VCaP (cell line): ENCODE data around the gene ZNF488.
A peak's percentile ranks its signal among the peaks of the same experiment; 100 is the strongest.

Experiments
- H3K27ac ChIP-seq: fragments of 450-650 bp; 2 replicates; pipeline ENCODE4 v1.5.1; 2017
- TF ChIP-seq, protein P1 (sequence below): fragments of 450-650 bp; conservative IDR thresholded peaks from 2 replicates; pipeline ENCODE4 v1.5.1; 2017; ENCODE audit warnings: mild to moderate bottlenecking, moderate library complexity

Gene ZNF488, protein sequence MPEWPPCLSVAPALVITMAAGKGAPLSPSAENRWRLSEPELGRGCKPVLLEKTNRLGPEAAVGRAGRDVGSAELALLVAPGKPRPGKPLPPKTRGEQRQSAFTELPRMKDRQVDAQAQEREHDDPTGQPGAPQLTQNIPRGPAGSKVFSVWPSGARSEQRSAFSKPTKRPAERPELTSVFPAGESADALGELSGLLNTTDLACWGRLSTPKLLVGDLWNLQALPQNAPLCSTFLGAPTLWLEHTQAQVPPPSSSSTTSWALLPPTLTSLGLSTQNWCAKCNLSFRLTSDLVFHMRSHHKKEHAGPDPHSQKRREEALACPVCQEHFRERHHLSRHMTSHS

DNA sequence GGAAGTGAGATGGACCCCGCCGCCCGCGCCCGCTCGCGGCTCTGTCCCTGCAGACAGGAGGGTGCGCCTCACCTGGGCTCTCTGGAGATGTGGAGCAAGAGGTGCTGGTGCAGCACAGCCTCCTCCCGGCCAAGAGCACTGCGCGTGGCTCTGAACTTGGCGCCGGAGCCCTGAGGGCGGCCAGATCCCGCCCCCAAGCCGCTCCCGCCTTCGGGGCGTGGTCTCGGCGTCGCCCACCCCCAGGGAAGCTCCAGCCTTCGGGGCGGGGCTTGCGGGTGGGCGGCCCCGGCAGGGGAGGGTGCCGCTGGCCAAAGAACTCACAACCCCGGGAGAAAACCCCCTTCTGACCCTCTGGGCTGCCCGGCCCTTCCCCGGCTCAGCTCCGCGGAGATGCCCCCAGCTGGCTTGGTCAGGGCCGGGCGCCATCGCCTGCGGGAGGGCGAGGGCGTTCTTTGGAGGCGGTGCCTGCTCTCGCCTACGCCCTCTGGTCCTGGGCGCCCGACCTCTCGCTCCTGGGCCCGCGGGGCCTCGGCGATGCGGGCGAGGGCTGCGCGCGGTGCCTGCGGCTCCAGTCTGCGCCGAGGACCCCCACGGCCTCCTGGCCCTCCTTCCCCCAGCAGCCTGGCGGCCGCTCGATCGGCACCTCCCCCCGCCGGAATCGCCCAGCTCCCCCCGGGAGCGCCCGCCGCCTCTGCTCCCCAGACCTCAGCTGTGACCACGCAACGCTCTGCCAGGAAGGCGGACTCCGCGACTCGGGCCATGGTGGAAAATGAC is at the start of gene ZNF488:
Gene ZNF488 (minus strand): TSS at position 146 of the 774 bp plus-strand sequence. CDS start 15,464 bp downstream, outside the sequence.
- peak within 1 kb of the TSS; percentile 47; the same call in 1 of the 2 replicates for H3K27ac ChIP-seq
- TF ChIP-seq, protein P1, sequence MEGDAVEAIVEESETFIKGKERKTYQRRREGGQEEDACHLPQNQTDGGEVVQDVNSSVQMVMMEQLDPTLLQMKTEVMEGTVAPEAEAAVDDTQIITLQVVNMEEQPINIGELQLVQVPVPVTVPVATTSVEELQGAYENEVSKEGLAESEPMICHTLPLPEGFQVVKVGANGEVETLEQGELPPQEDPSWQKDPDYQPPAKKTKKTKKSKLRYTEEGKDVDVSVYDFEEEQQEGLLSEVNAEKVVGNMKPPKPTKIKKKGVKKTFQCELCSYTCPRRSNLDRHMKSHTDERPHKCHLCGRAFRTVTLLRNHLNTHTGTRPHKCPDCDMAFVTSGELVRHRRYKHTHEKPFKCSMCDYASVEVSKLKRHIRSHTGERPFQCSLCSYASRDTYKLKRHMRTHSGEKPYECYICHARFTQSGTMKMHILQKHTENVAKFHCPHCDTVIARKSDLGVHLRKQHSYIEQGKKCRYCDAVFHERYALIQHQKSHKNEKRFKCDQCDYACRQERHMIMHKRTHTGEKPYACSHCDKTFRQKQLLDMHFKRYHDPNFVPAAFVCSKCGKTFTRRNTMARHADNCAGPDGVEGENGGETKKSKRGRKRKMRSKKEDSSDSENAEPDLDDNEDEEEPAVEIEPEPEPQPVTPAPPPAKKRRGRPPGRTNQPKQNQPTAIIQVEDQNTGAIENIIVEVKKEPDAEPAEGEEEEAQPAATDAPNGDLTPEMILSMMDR, result 0 out of 2 replicates have a peak, but pooled peaks have one; percentile 3

DNA sequence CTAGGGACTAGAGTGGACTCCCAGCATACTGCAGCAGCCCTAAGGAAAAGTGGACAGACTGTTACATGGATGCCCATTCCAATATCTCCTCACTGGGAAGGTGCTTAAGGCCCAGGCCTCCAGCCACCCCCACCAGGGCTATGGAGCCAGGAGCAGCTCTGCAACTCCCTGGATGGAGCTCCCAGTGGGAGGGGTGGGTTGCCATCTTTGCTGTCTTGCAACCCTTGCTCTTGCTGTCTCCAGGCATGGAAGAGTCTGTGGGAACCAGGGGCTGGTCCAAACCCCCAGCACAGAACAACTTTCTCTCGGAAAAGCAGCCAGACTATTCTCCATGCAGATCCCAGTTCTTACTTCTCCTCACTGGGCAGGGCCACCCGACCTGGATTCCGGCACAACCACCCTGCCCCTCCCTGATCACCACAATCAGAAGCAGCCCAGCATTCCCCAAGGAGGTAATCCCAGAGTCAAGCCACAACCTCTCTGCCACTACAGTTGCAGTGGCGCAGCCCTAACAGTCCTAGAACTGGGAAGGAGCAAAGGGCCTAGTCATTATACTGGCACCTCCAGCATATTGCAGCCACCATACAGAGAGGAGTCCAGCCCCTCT is 41.8 kb upstream of the ZNF488 start:
- TF ChIP-seq, protein P1, result no peak

DNA sequence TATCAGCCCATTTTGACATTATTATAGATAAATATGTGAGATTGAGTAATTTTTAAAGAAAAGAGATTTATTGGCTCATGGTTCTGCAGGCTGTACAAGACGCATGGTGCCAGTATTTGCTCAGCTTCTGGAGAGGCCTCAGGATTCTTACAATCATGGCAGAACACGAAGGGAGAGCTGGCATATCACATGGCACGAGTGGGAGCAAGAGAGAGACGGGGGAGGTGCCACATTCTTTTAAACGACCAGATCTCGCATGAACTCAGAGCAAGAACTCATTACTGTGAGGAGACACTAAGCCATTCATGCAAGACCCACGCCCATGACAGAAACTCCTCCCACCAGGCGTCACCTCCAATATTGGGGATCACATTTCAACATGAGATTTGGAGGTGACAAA is 40.1 kb upstream of the ZNF488 start:
- TF ChIP-seq, protein P1, result no peak
- H3K27ac ChIP-seq, result no peak overlapping the region

More for the DNA sequence above, 41.8 kb upstream of the ZNF488 start:
- no peak overlapping the region for H3K27ac ChIP-seq

DNA sequence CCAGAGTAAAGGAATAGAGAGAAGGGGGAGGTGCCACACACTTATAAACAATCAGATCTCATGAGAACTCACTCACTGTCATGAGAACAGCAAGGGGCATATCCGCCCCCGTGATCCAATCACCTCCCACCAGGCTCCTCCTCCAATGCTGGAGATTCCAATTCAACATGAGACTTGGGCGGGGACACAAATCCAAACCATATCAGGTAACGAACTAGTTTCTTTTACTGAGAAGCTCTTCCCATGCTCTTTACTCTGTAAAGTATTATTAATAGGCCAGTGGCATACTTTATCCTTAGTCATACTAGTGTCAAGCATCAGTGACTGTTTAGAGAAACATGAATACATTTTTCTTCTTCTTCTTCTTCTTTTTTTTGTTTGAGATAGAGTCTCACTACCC is 39.4 kb upstream of the ZNF488 start:
- no peak overlapping the region for H3K27ac ChIP-seq
- TF ChIP-seq, protein P1, result no peak

DNA sequence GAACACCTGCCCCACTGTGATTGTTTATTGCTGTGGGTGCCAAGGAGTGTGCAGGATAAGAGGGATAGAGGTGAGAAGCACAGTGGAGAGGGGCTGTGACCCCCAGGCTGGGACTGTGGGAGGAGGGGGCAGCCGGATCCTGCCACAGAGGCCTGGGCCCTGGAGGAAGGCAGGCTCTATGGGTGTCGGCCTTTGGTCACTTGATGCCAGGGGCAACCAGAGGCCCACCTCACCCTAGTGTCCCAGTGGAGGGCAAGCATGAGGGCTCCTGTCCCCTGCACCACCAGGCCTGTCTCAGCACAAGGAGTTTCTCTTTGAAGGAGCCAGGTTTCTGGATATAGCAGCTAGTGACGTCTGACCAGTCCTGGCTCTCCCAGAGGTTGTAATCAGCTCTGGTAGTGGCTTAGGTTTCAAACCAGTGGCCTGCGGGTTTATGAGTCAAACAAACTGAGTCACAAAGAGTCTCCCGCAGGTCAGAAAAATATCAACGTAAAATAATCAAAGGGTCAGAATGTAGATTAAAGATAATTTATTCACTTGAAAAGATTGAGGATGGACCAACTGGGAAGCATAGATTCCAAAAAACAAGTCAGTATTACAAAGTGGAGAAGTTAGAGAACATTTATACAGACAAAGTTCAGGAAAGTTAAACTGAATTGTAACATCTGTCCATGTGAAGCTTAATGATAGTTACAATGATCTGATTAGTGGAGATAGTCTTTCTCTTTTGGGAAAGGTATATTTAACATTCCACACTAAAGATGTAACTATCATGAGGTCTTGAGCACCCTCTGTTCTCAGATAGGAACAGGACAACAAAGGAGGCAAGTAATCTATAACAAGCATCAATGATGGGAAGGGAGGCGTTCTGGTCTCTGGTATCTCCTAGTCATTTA is 37.2 kb upstream of the ZNF488 start:
- TF ChIP-seq, protein P1, result no peak

DNA sequence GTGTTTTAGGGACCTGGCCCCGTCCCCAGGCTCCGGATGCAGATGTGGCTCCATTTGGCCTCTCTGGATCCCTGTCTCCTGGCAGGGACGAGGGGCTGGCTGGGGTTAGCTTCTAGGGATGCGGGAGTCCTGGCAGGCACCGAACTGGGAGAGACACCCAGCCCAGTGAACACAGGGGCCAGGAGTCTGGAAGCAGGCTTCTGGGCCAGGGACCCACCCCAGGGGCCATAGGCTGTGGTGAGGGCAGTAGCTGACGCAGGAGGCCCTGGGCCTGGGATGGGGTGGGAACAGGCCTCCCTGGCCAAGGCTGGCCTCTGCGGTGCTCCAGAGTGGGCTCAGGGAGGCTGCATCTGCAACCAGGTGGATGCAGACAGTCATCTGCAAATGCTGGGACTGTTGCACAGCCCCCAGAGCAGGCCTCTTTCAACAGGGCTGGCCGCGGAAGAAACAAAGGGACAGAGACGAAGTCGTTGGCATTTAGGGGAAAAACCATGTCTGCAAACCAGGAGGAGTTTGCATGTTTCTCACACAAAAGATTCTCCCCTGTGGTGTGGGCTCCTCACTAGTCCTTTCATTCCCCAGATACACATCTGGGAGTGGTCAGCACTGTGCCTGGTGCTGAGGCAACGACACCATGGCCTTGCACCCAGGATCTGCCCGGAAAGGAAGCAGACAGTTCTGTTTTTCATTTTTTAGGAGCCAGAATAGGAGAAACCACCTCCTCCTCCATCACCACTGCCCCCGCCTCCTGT is 36.4 kb upstream of the ZNF488 start:
- TF ChIP-seq, protein P1, result no peak
- no peak overlapping the region for H3K27ac ChIP-seq

More for the DNA sequence above, 37.2 kb upstream of the ZNF488 start:
- no peak overlapping the region for H3K27ac ChIP-seq
